ENCODE results near the gene TAF10. TPM values are rescaled to one million over a fixed set of nuclear protein-coding genes. Genes with fewer than 3 reads are reported as not detected.
A peak's percentile ranks its signal among the peaks of the same experiment; 100 is the strongest.

The TAF10 gene
- total and polyA plus RNA-seq, 8 donors = 44.6 to 127 (median 61.4) TPM

DNA sequence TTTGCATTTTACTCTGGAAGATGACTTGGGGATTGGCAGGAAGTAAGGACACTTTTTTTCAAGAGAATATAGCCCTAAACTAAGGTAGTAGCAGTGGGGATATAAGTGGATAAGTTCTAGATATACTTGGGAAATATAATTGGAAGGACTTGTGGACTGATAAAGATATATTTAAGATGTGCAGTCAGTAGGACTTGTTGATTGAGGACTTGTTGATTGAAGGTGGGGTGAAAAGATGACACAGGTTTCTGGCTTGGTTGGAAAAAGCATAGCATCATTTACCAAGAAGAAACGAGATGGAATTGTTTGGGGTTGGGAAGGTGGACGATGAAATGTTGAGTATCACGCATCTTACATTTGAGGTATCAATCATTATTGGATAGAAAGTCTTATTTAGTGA lies 1.5 kb upstream of the TAF10 start:
- no peak for ATAC-seq
- peaks cover 0 to 64% of the 10 kb centered on the region in 2 donors for H3K36me3 ChIP-seq
- intact Hi-C loops (cut with DNase I) = no loop called here

GRCh38 chr11:6611963-6612212 lies 128 bp downstream of the TAF10 start:
- intact Hi-C loops (cut with DNase I) = no loop called here
- ATAC-seq (no peak), DNase-seq (no peak)
- no peak for TF ChIP-seq CTCF (IDR thresholded peaks at IDR 0.05)
- peaks cover 0 to 72% of the 10 kb centered on the region in 2 donors for H3K36me3 ChIP-seq
- peak overlapping the region; percentile 98 to 99 for H3K27ac ChIP-seq
- no peaks in the 10 kb centered on the region for H3K9me3 ChIP-seq
- no peaks in the 10 kb centered on the region for H3K27me3 ChIP-seq
- H3K4me3 ChIP-seq = peak overlapping the region; percentile 67 to 81
- H3K4me1 ChIP-seq = peaks cover 16 to 80% of the 10 kb centered on the region in 2 donors

More for the DNA sequence above, 1.5 kb upstream of the TAF10 start:
- no peak for DNase-seq
- peaks cover 14 to 79% of the 10 kb centered on the region in 2 donors for H3K4me1 ChIP-seq
- TF ChIP-seq CTCF (IDR thresholded peaks at IDR 0.05) = no peak
- no peaks in the 10 kb centered on the region for H3K9me3 ChIP-seq
- H3K27ac ChIP-seq = peak overlapping the region; percentile 98 to 99
- H3K4me3 ChIP-seq = no peak overlapping the region
- H3K27me3 ChIP-seq = no peaks in the 10 kb centered on the region

GRCh38 chr11:6611092-6611962 lies 689 bp downstream of the TAF10 start:
- no peak for TF ChIP-seq CTCF (IDR thresholded peaks at IDR 0.05)
- peak in 2 of 4 donors; percentile 59 to 79 for DNase-seq
- no peaks in the 10 kb centered on the region for H3K9me3 ChIP-seq
- ATAC-seq = no peak
- H3K4me1 ChIP-seq = peaks cover 22 to 80% of the 10 kb centered on the region in 2 donors
- peak overlapping the region; percentile 67 to 81 for H3K4me3 ChIP-seq
- peak overlapping the region; percentile 98 to 99 for H3K27ac ChIP-seq
- H3K27me3 ChIP-seq = no peaks in the 10 kb centered on the region
- intact Hi-C loops (cut with DNase I) = no loop called here
- H3K36me3 ChIP-seq = peaks cover 0 to 66% of the 10 kb centered on the region in 2 donors

- Histone ChIP-seq H3K9me3 (no peaks in the 10 kb centered on the region), H3K4me3 (peak overlapping the region in 1 of 2 donors; percentile 81), H3K36me3 (peaks cover 0 to 59% of the 10 kb centered on the region in 2 donors), H3K27ac (peak overlapping the region in 1 of 2 donors; percentile 98), H3K4me1 (peaks cover 29 to 80% of the 10 kb centered on the region in 2 donors), H3K27me3 (no peaks in the 10 kb centered on the region)
- DNase-seq (peak in 1 of 4 donors; percentile 52), ATAC-seq (no peak)
- intact Hi-C loops (cut with DNase I) = no loop called here
- TF ChIP-seq CTCF (IDR thresholded peaks at IDR 0.05) = no peak
These were observed 1.4 kb downstream of the TAF10 start for GRCh38 chr11:6610591-6610990.

- Histone ChIP-seq H3K4me3 (no peak overlapping the region), H3K27ac (no peak overlapping the region), H3K27me3 (no peaks in the 10 kb centered on the region), H3K36me3 (peaks cover 0 to 48% of the 10 kb centered on the region in 2 donors), H3K9me3 (no peaks in the 10 kb centered on the region), H3K4me1 (peaks cover 38 to 87% of the 10 kb centered on the region in 2 donors)
- DNase-seq (no peak), ATAC-seq (no peak)
- intact Hi-C loops (cut with DNase I) = no loop called here
- TF ChIP-seq CTCF (IDR thresholded peaks at IDR 0.05) = no peak
These were observed 2.5 kb downstream of the TAF10 start for GRCh38 chr11:6609502-6610015.

All from left lung (tissue), 10 donors.